Activated T-cell treated with anti-CD3 and anti-CD28 coated beads, Interleukin-2, amount 50 U/mL, for 1 hour (primary cell): ENCODE results near the gene TIGD4.
"Not testable (repeated sequence)": the region's sequence is repeated elsewhere in the genome, so short reads cannot be mapped to it uniquely, and the experiment has no call there.

Source experiments
- DNase-seq: peaks from one replicate; pipeline ENCODE4 v3.0.0-alpha.2; 2020

The TIGD4 gene

GRCh38 chr4:152778656-152779512 is 646 bp downstream of the TIGD4 start:
- peak; percentile 40 for DNase-seq

- no peak for DNase-seq
These were observed 2.0 kb downstream of the TIGD4 start for GRCh38 chr4:152777488-152777887.

GRCh38 chr4:152776352-152776751 is 3.2 kb downstream of the TIGD4 start:
- no peak for DNase-seq

GRCh38 chr4:152773953-152774352 is 5.6 kb downstream of the TIGD4 start:
- no peak for DNase-seq

GRCh38 chr4:152773339-152773738 is 6.2 kb downstream of the TIGD4 start:
- DNase-seq, result no peak

- DNase-seq, result no peak
These were observed 7.6 kb downstream of the TIGD4 start for GRCh38 chr4:152771741-152772533.

- DNase-seq, result not testable (repeated sequence)
These were observed 14.3 kb downstream of the TIGD4 start for GRCh38 chr4:152765069-152765737.

- DNase-seq, result no peak
These were observed 15.7 kb downstream of the TIGD4 start for GRCh38 chr4:152763796-152764195.

GRCh38 chr4:152748619-152749018 is 30.9 kb downstream of the TIGD4 start:
- no peak for DNase-seq

- no peak for DNase-seq
These were observed 32.1 kb downstream of the TIGD4 start for GRCh38 chr4:152747444-152747843.

- no peak for DNase-seq
These were observed 40.7 kb downstream of the TIGD4 start for GRCh38 chr4:152738827-152739226.

GRCh38 chr4:152735906-152736305 is 43.6 kb downstream of the TIGD4 start:
- DNase-seq, result no peak

- DNase-seq, result no peak
These were observed 44.1 kb downstream of the TIGD4 start for GRCh38 chr4:152735396-152735859.

- DNase-seq, result no peak
These were observed 44.9 kb downstream of the TIGD4 start for GRCh38 chr4:152734699-152735050.

GRCh38 chr4:152734015-152734698 is 45.4 kb downstream of the TIGD4 start:
- no peak for DNase-seq

GRCh38 chr4:152731997-152732396 is 47.5 kb downstream of the TIGD4 start:
- no peak for DNase-seq

GRCh38 chr4:152729466-152729865 is 50.1 kb downstream of the TIGD4 start:
- DNase-seq, result no peak

- no peak for DNase-seq
These were observed 51.2 kb downstream of the TIGD4 start for GRCh38 chr4:152728343-152728742.

- no peak for DNase-seq
These were observed 51.7 kb downstream of the TIGD4 start for GRCh38 chr4:152727784-152728183.

- DNase-seq, result no peak
These were observed 55.0 kb downstream of the TIGD4 start for GRCh38 chr4:152724494-152724893.

GRCh38 chr4:152723236-152723635 is 56.3 kb downstream of the TIGD4 start:
- no peak for DNase-seq

- DNase-seq, result no peak
These were observed 59.6 kb downstream of the TIGD4 start for GRCh38 chr4:152719801-152720556.
